HG02588 (cell line): ENCODE results near the gene CD44.
A peak's percentile ranks its signal among the peaks of the same experiment; 100 is the strongest.

Experiments
- ATAC-seq: cut with Tn5 transposase; IDR thresholded peaks from one replicate; pipeline ENCODE4 v1.9.1; 2021; ENCODE audit warnings: mild to moderate bottlenecking, moderate library complexity; ENCODE audit not compliant: unreplicated experiment

CD44 gene

DNA sequence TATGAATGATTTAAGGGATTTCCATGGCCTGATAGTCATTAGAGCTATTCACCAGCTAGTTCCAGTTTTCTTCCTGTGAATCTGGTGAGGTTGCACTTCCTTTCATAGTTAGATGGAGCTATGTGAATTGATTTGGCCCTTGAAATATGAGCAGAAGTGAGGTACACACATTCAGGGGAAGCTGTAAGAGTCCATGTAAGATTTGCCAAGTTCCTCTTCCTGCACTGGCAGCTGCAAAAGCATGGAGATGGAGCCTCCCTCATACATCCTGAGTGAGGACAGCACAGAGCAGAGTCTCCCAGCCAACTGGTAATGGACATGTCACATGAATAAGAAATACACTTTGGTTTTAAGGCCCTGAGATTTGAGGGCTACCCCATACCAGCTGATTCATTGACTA lies 111.7 kb downstream of the CD44 start:
- ATAC-seq: no peak

DNA sequence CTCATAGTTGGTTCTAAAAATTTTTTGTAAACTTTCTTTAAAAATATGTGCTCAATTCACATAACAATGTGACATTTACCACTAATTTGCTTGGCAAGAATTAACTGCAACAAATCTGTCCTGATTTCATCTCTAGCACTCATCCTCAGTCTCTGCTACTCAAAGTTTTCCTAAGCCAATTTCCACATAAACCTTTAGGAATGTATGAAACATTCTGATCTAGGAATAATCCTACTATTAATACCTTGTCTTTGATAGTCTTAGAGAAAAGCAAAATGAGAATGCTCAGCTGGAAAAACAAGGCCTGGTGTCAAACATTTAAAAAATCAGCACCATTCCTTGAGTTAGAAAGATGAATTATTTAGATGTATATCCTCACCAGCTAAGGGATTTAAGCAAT lies 114.3 kb downstream of the CD44 start:
- no peak for ATAC-seq

DNA sequence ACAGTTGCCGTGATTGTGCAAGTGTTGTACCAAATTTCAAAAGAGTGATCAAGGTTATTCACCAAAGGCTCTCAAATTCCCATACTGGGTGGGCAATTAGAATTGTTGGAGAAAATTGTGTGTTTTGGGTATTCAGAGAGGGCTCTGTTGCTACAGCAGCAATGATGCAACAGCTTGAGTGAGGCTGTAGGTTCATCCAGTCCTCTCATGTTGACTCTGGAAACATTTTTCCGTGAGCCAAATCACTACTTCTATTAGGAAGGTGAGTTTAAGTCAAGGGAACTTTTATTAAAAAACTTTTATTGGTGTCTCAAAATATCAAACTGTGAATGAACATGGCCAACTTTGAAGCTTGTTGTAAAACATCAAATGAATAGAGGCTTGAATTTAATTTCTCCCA lies 116.5 kb downstream of the CD44 start:
- ATAC-seq: no peak

DNA sequence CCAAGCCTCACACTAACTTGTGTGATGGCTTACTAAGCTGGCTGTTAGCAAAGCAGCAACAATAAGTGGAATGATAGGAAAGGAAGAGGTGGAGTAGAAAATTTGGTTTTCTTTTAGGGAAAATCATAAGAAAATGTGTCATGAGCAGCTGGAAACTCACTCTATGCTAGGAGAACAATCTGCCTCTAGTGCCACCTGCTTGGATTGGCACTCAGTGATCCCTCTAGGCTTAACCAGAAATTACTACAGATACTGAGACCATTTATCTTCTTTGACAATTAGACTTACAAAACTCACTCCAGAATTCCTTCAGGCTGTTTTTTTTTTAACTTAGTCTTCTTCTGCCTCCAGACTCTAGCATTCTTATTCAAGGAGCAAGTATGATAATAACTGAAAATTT lies 117.3 kb downstream of the CD44 start:
- no peak for ATAC-seq

DNA sequence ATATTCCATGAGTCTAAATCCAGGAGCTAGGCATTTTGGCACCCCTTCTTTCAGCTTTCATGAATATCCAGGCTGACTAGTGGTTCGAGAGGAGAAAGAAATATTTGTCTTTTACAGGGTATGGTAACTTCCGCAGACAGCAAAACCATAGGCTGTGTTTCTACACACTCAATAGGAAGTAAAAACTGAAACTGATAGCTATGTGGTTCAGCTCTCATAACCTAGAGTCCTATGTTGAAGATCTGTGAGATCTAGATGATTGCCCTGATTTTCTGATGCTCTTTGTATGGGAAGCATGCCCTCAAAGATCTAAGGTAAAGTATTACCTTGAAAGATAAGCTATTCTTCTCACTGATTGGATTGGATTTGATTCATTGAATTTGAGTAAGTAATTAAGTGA lies 118.3 kb downstream of the CD44 start:
- peak; percentile 100 for ATAC-seq

DNA sequence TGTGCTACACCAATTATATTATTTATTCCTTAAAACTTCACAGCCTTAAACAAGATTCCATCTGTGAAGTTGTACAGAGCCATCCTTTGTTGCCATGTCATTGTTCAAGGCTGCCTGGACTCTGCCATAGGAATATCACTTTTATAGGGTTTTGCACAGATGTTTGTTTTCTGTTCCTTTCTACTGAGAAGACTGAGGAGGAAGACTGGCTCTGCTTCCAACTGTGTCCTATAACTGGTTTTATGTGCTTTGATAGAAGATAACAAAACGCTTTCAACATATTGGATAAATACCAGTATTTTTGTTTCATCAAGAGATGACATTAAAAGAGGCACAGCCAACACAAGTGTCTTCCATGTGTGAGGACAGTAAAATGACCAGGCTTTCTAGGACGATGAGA lies 120.6 kb downstream of the CD44 start:
- no peak for ATAC-seq

DNA sequence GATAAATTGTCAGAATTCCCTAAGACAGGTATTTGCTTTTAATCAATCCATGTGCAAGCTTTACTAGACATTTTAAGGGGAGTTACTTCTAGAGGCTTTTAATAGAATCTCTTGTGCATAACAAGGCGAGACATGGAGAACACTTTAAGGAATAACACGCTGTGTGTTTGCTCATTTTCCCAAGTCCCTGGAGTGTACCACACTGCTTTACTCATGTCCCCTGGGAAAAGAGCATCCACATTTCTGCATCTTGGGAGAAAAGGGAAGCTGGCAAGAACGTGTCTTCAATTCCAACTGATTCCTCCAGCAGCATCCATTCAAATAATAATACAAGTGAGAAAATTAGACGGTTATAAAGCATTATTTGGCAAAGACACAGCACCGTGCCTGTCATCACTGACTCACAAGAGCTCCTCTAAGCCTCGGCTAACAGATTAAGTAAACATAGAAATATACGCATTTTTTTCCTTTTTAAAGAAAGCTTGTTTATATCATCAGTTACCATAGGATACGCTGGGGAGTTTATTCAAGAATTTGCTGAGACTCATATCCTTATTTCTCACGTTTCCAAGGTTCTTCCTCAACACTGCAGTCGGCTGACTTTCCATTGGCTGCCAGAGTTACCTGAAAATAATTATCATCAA lies 121.5 kb downstream of the CD44 start:
- ATAC-seq: no peak

DNA sequence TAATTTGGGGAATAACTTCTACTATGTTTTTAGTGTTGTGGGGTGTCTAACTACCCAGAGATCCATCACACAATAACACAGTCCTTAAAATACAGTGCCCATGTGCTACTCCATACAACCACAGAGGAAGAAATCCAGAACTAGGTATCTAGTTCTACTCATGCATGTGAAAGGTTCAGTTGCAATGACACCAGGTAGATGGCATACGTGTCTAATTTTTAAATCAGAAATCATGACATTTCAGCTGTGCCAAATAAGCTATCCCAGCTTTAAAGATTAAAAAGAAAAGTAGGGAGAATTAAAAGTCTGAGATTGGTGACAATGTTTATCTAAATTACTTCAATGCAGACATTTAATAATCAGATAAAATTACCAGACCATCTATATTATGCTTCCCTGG lies 122.2 kb downstream of the CD44 start:
- no peak for ATAC-seq

DNA sequence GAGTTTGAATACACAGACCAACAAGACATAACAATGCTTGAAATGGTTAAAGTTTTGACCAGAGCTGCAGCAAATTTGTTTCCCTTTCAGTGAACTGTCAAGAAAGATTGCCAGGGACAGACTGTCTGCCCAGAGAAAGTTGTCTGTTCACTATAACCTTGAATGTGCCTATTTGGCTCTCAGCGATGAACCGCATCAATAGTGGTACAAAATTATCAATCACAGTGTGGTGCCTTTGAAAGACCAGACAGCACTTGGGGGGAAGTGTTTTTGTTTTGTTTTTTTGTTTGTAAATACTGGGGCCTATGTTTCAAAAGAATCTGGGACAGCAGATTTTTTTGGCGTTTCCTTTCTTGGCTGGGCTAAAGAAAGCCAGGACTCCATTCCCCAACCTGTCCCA lies 123.1 kb downstream of the CD44 start:
- no peak for ATAC-seq

DNA sequence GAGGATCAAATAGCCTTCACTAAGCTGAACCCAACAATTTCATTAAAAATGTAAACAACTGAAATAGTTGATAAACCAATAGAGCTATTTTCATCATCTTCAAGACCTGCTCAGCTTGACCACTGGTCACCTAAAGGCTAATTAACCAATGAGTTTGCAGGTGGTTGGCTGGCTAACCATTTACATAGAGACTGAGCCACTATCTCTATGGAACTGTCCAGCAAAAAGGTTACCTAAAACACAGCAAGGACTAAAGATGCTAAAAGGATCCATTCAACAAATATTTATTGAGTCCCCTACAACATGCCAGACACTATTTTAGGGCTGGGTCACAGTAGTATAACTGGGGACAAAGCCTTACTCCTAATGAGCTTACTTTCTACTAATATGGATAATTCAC lies 123.8 kb downstream of the CD44 start:
- no peak for ATAC-seq

DNA sequence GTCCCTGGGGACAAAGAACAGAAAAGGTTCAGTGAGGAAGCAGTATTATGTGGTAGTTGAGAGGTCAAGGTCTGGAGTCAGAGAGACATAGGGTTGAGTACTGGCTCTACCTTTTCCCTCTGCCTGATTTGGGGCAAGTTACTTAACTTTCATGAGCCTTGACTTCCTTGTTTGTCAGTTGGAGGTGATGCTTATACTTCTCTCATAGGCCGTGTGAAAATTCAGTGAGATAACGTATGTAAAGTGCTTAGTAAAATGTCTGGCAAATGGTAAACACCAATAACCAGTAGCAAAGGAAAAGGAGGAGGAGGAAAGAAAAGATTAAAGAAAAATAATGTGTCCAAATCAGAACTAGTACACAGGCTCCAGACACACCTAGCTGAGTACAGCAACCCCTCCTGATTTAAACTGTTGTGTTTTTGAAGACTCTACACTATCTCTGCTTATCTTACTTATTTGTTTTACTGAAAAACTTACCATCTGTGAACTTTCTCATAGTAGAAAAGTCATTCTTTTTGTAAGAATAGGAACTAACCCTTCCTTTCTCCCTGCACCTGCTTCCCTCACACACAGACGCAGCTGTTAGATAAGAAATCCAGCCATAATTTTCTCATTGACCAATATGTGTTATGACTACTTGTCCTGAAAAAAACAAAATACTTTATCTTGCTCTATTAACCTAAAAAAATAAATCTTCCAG lies 126.9 kb downstream of the CD44 start:
- ATAC-seq: no peak

DNA sequence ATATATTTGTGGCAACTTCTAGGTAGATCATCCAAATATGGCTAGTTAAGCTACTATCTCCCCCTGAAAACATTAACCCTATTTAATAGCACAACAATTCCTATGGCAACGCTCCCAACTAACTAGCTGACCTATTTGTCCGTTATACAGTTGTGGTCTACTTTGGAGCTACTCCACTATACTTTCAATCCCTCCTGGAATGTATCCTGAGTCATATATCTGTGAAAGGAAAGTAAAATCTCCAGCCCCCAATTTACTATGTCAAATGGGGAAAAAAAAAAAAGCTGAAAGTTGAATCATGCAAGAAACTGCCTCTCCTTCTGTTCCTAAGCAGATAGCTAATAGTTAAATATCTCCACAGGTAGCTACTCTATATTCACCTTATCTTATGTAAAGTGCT lies 128.5 kb downstream of the CD44 start:
- ATAC-seq: no peak

DNA sequence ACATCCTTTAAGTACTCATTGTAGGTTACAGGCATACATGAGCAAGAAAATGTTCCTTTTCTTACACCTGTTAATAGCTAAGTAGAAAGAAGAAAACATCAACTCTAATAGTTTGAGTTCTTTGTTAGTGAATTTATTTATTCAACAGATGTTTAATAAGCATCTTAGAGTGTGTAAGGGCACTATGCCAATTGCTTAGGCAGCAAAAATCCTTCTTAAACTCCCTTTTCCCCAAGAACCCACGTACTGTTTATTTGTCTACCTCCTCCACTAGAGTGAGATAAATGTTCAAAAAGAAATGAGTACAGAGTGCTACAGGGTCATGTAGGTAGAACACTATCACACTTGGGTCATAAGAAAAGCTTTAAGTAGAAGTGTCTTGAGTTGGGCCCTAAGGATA lies 131.4 kb downstream of the CD44 start:
- ATAC-seq: no peak

DNA sequence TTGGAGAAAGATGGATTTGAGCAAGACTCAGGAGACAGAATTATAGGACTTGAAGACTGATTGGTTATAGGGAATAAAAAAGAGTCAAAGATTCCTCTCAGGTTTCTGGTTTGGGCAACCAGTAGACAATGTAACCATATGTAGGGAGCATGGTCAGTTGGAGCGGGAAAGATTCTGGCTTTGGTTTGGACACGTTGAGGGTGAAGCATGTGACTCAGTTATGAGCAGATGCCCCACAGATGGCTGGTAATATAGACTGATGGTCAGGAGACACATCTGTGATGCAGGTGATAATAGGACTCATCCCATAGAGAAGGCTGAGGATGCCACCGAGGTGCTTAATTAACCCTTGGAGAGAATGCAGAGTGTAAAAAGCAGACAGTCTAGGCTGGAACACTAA lies 132.1 kb downstream of the CD44 start:
- ATAC-seq: no peak

DNA sequence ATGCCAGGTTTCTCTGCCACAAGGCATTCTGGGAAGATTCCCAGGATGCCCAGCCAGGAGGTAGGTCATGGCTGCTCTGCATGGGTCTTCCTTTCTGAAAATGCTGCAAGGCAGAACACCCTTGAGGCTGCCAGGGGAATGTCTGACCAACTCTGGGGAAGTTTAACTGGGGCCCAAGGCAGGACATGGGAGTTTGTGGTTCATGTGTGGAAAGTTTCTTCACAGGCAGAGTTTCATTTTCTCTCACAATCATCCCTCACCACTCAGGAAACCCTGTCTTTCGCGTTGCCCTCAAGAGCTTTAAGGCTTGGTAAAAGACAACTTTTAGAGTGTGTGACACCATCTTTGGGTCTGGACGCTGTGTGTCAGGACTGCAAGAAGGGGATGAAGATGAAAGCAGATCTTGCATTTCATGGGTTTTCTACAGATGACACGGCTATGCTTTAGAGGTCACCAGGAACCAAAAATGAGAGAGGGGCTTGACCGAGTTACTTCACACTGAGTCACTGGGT lies 133.5 kb downstream of the CD44 start:
- ATAC-seq: peak; percentile 91

DNA sequence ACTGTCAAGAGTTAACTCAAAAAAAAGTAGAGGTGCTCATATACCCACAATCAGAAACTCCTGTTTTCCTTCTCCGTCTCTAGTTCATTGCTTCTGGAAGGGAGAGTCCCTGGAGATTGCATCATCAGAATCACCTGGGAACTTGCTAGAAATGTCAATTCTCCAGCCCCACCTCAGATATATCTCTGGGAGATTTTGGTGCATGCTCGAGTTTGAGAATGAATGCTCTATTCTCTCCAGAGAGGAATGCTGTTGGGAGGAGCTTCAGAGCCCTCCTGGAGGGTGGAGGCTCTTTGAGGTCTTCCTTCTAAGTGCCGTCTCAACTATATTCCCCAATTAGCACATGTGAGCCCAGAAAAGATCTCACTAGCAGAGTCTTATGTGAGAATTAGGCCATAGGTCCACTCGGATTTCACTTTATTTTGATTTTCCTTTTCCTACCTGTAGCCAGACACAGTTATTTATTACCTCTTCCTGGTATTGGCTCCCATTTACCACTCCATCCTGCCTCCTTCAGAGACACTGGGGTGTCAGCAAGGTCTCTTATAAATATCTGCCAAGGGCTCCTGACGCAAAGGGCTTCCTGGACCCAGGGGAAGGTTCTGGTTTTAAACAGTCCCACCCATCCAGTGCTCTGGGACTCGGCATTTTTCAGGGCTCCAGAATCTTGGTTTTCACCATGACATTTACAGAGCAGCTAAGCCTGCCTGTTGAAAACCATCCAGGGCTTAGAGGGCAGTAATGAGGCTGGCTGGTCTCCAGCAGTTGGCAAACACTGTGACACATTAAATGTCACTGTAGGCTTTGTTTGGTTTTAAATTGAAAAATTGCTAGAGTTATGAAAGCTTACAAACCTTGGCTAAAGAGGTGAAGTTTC lies 136.2 kb downstream of the CD44 start:
- no peak for ATAC-seq

DNA sequence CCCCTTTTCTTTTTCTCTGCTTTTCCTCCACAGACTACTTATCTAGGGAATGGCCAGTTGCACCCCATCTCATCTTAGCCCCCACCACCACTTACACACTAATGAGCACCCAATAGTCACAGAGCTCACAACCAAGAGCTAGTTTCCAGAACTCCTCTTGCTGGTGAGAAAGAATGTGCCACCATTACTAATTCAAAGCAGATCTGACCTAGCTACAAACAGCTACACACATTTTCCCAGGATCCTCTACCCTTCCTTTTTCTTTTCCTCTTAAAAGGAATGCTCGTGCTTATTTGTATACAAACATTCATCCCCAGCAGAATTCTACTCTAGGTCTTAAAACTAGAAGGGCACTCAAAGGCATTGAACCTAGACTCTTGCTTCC lies 136.8 kb downstream of the CD44 start:
- no peak for ATAC-seq

DNA sequence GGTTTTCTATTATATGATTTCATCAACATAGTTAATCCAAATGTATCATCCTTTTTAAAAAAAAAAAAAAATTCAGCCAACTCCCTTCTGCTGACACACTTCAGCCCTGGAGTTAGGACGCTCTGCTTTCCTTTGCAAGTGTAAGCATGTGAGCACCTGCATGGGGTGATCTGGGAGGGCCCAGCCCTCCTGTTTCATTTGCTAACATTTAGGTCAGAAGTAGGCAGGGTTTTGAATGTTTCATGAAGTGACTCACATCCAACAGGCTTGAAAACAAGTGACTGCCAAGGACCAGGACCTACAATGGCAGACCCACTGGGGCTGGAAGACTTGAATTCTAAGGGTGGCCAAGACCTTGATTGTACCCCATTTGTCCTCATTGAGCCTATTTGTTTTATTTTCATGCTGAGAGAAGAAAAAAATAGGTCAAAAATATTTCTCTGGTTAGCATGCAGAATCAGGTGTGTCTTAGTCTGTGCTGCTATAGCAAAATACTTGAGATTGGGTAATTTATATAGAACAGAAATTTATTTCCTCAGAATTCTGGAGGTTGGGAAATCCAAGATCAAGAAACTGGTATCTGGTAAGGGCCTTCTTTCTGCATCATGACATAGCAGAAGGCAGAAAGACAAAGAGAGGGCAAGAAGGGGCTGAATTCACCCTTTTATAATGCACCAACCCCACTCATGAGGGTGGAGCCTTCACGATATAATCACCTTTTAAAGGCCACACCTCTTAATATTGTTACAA lies 137.6 kb downstream of the CD44 start:
- no peak for ATAC-seq

DNA sequence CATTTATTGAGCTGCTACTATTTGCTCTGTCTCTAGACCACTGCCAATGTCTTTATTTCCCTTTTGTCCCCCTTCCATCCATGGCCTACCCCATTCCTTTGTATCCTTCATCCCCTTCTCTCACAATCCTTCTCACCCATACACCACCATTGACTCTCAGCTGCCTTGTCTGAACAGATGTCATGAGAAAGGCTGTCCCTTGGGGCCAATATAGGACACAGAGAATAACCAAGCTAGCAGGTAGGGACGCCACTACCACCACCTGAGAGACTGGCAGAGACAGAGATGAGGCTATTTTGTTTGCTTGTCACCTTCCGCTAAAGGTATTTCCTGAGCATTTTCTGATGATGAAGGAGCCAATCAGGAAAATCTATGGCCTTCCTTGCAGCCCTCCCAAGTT lies 138.9 kb downstream of the CD44 start:
- no peak for ATAC-seq

DNA sequence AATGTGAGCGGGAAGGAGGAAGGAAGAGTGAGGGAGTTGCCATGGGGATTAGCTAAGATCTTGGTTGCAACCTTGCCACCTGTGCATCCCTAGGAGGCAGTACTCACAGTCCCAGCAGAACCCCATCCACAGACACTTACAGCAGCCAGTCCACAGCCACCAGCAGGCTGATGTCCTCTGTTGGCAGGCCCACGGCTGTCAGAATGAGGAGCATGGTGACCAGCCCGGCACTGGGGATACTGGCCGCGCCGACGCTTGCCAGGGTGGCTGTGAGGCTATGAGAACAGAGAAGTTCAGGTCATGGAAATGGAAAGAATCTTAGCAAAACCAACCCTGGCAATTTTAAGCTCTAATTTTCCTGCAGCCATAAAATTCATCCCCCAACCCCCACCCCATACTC lies 141.8 kb downstream of the CD44 start:
- ATAC-seq: no peak

DNA sequence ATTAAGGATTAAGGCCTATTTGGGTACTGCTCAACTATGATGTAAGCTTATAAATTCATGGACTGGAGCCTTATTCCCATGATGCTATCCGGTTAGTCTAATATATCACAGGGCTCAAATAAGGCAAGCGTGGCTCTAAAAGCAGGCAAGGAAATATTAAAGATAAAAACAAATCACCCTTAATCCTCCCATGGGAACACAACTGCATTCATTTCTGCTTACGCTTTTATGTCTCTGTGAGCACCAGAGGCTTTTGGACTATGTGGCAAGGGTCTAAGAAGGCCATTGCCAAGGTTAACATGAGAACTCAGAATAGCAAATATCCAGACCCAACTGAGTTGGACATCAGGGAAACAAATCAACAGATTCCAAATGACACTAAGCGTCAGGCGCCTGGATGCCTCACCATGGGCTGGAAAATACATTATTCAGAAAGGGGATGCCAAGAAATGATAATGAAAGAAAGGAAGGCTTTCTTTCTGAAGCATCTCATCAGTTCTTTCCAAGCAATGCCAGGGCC lies 142.3 kb downstream of the CD44 start:
- ATAC-seq: no peak
